RWPE2 (cell line): ENCODE results near the gene SLC19A1.

Experiments
- ATAC-seq: fragments of 200-7000 bp; cut with Tn5 transposase; 3 replicates; pipeline ENCODE4 v1.9.1; 2021; ENCODE audit warnings: low read depth
- DNase-seq: peaks from one replicate; pipeline ENCODE4 v3.0.0-alpha.2; 2020; ENCODE audit warnings: low spot score
- H3K27ac ChIP-seq: fragments of 450-650 bp; 2 replicates; pipeline ENCODE4 v1.5.1; 2017; ENCODE audit warnings: mild to moderate bottlenecking; ENCODE audit not compliant: poor library complexity, severe bottlenecking
- H3K27me3 ChIP-seq: fragments of 250-450 bp; sonication (Bioruptor Pico); 2 replicates; pipeline ENCODE4 v1.5.1; 2021; ENCODE audit warnings: mild to moderate bottlenecking, moderate library complexity; ENCODE audit not compliant: insufficient read depth, poor library complexity, severe bottlenecking
- H3K36me3 ChIP-seq: fragments of 250-450 bp; sonication (Bioruptor Pico); 2 replicates; pipeline ENCODE4 v1.5.1; 2020; ENCODE audit warnings: low read depth, mild to moderate bottlenecking, moderate library complexity
- H3K4me1 ChIP-seq: fragments of 250-450 bp; sonication (Bioruptor Pico); 2 replicates; pipeline ENCODE4 v1.5.1; 2021; ENCODE audit warnings: mild to moderate bottlenecking, moderate library complexity; ENCODE audit not compliant: insufficient read depth, poor library complexity, severe bottlenecking
- H3K4me3 ChIP-seq: fragments of 250-450 bp; sonication (Bioruptor Pico); 2 replicates; pipeline ENCODE4 v1.5.1; 2021; ENCODE audit warnings: mild to moderate bottlenecking, moderate library complexity; ENCODE audit not compliant: severe bottlenecking
- H3K9me3 ChIP-seq: fragments of 250-450 bp; sonication (Bioruptor Pico); 2 replicates; pipeline ENCODE4 v1.5.1; 2021; ENCODE audit warnings: mild to moderate bottlenecking, moderate library complexity; ENCODE audit not compliant: severe bottlenecking
- CTCF ChIP-seq: fragments of 450-650 bp; IDR thresholded peaks from one replicate; pipeline ENCODE4 v1.5.1; 2017; ENCODE audit warnings: mild to moderate bottlenecking, moderate library complexity; ENCODE audit not compliant: poor library complexity, severe bottlenecking

The SLC19A1 gene

GRCh38 chr21:45584786-45585185 is 42.5 kb upstream of the SLC19A1 start:
- TF ChIP-seq CTCF: no peak
- H3K27me3 ChIP-seq: peaks cover 9% of the 10 kb centered on the region
- no peaks in the 10 kb centered on the region for H3K36me3 ChIP-seq

GRCh38 chr21:45583831-45584509 is 41.7 kb upstream of the SLC19A1 start:
- H3K9me3 ChIP-seq: peaks cover 2% of the 10 kb centered on the region
- ATAC-seq (no peak), DNase-seq (no peak)
- H3K4me3 ChIP-seq: no peak overlapping the region
- H3K27ac ChIP-seq: no peak overlapping the region
- no peak for TF ChIP-seq CTCF
- no peaks in the 10 kb centered on the region for H3K36me3 ChIP-seq
- H3K27me3 ChIP-seq: peaks cover 3% of the 10 kb centered on the region
- no peaks in the 10 kb centered on the region for H3K4me1 ChIP-seq

More at GRCh38 chr21:45584786-45585185, 42.5 kb upstream of the SLC19A1 start:
- Histone ChIP-seq H3K9me3 (peaks cover 2% of the 10 kb centered on the region), H3K4me1 (no peaks in the 10 kb centered on the region), H3K27ac (no peak overlapping the region), H3K4me3 (no peak overlapping the region)
- ATAC-seq (no peak), DNase-seq (no peak)

- ATAC-seq (no peak), DNase-seq (no peak)
- no peak for TF ChIP-seq CTCF
- Histone ChIP-seq H3K4me3 (no peak overlapping the region), H3K9me3 (peaks cover 2% of the 10 kb centered on the region), H3K36me3 (no peaks in the 10 kb centered on the region), H3K4me1 (no peaks in the 10 kb centered on the region), H3K27me3 (no peaks in the 10 kb centered on the region), H3K27ac (no peak overlapping the region)
These were observed 39.9 kb upstream of the SLC19A1 start for GRCh38 chr21:45582128-45582527.

GRCh38 chr21:45581322-45581712 is 39.1 kb upstream of the SLC19A1 start:
- ATAC-seq: no peak
- no peak overlapping the region for H3K4me3 ChIP-seq

More at GRCh38 chr21:45581322-45581712, 39.1 kb upstream of the SLC19A1 start:
- no peaks in the 10 kb centered on the region for H3K27me3 ChIP-seq
- no peaks in the 10 kb centered on the region for H3K4me1 ChIP-seq
- no peak for DNase-seq
- H3K36me3 ChIP-seq: no peaks in the 10 kb centered on the region
- H3K27ac ChIP-seq: no peak overlapping the region
- no peak for TF ChIP-seq CTCF
- H3K9me3 ChIP-seq: peaks cover 2% of the 10 kb centered on the region
